Stimulated activated effector memory CD8-positive, alpha-beta T cell treated with anti-CD3 and anti-CD28 coated beads, Interleukin-12 subunit alpha, Interleukin-12 subunit beta, amount 100 ng/mL, for 72 hours (primary cell): ENCODE results near the gene SETBP1.

Experiments
- ATAC-seq: fragments of 150-1000 bp; cut with Tn5 transposase; 2 replicates; pipeline ENCODE4 v1.10.0; 2021
- DNase-seq, 2 donors: peaks; one replicate each; pipeline ENCODE4 v3.0.0; 2021 to 2022; ENCODE audit warnings: low spot score in 2 of 2
- H3K27ac Mint-ChIP-seq: one replicate; pipeline ENCODE4 v1.8.0; 2022; ENCODE audit warnings: mild to moderate bottlenecking, mixed read lengths
- H3K36me3 Mint-ChIP-seq: one replicate; pipeline ENCODE4 v1.8.0; 2022; ENCODE audit warnings: mild to moderate bottlenecking, mixed read lengths
- H3K4me1 Mint-ChIP-seq: one replicate; pipeline ENCODE4 v1.8.0; 2022; ENCODE audit warnings: mixed read lengths
- H3K4me3 Mint-ChIP-seq: one replicate; pipeline ENCODE4 v1.8.0; 2022; ENCODE audit warnings: mild to moderate bottlenecking, mixed read lengths
- H3K9me3 Mint-ChIP-seq: one replicate; pipeline ENCODE4 v1.8.0; 2022; ENCODE audit warnings: mixed read lengths

SETBP1 gene

GRCh38 chr18:44893045-44893706, 212.5 kb downstream of the SETBP1 start:
- peak in 1 of 2 donors; percentile 63 for DNase-seq
- Mint-ChIP-seq H3K9me3 (peaks cover 8% of the 10 kb centered on the region), H3K27ac (peak overlapping the region; percentile 89), H3K36me3 (peaks cover 8% of the 10 kb centered on the region), H3K4me1 (peaks cover 68% of the 10 kb centered on the region), H3K4me3 (peak overlapping the region; percentile 40)
- ATAC-seq: peak; percentile 97

GRCh38 chr18:44893966-44894365, 213.3 kb downstream of the SETBP1 start:
- Mint-ChIP-seq H3K4me3 (peak overlapping the region; percentile 40), H3K27ac (peak overlapping the region; percentile 89), H3K4me1 (peaks cover 63% of the 10 kb centered on the region), H3K36me3 (peaks cover 8% of the 10 kb centered on the region), H3K9me3 (peaks cover 8% of the 10 kb centered on the region)
- DNase-seq (no peak), ATAC-seq (no peak)

DNA sequence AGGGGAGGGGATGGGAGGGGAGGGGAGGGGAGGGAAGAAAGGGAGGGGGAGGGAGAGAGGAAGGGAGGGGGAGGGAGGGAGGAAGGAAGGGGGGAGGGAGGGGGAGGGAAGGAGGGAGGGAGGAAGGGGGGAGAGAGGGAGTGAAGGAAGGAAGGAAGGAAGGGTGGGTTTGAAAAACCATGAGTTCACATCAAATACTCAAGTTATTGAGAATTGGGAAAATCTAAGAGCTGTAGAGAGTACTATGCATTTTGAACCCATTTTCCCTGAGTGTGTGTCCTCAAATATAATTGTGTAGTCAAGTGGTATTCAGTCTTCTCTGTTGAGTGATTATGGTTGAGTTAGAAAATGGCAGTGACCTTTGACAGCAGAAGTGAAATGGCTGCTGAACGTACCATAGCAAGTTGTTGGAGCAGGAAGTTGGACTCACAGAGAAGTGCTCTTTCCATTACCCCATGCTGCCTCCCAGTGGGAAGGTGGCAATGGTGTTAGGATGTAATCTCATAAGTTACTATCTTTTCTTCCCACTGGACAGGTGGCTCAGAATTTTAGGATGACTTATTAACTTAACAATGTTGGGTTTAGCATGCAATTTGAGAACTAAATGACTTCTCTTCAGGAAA, 214.6 kb downstream of the SETBP1 start:
- H3K4me3 Mint-ChIP-seq: peak overlapping the region; percentile 40
- ATAC-seq: no peak
- peak overlapping the region; percentile 89 for H3K27ac Mint-ChIP-seq
- DNase-seq: no peak
- H3K4me1 Mint-ChIP-seq: peaks cover 58% of the 10 kb centered on the region
- peaks cover 8% of the 10 kb centered on the region for H3K9me3 Mint-ChIP-seq
- peaks cover 8% of the 10 kb centered on the region for H3K36me3 Mint-ChIP-seq

GRCh38 chr18:44896846-44897245, 216.2 kb downstream of the SETBP1 start:
- ATAC-seq (no peak), DNase-seq (no peak)
- H3K36me3 Mint-ChIP-seq: peaks cover 8% of the 10 kb centered on the region
- peaks cover 54% of the 10 kb centered on the region for H3K4me1 Mint-ChIP-seq
- peaks cover under 1% of the 10 kb centered on the region for H3K9me3 Mint-ChIP-seq
- H3K4me3 Mint-ChIP-seq: no peak overlapping the region
- H3K27ac Mint-ChIP-seq: peak overlapping the region; percentile 8

- H3K36me3 Mint-ChIP-seq: peaks cover 8% of the 10 kb centered on the region
- peaks cover 50% of the 10 kb centered on the region for H3K4me1 Mint-ChIP-seq
- DNase-seq: no peak
- H3K9me3 Mint-ChIP-seq: no peaks in the 10 kb centered on the region
- no peak overlapping the region for H3K4me3 Mint-ChIP-seq
- ATAC-seq: no peak
- H3K27ac Mint-ChIP-seq: peak overlapping the region; percentile 8
These were observed 216.7 kb downstream of the SETBP1 start for GRCh38 chr18:44897411-44897810.

DNA sequence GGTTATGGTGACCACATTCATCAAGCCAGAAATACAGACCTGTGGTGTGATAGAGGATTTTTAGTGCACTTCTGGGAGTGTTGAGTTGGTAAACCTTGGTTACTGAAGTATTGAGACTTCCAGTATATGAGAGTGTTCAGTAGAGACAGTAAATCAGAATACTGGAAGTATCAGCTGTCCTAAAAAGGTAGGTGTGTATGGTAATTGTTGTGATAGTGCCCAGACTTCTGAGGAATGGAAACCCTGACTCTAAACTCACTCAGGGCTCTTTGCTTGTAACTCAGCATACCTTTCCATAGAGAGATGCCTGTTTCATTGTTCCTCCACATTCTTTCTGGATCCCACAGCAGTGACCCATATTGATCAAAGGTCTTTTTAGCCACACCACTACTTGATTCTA, 217.1 kb downstream of the SETBP1 start:
- Mint-ChIP-seq H3K4me3 (no peak overlapping the region), H3K9me3 (no peaks in the 10 kb centered on the region), H3K27ac (peak overlapping the region; percentile 8), H3K4me1 (peaks cover 47% of the 10 kb centered on the region), H3K36me3 (peaks cover 7% of the 10 kb centered on the region)
- DNase-seq (no peak), ATAC-seq (no peak)

GRCh38 chr18:44898498-44898897, 217.8 kb downstream of the SETBP1 start:
- ATAC-seq: no peak
- H3K9me3 Mint-ChIP-seq: no peaks in the 10 kb centered on the region
- H3K27ac Mint-ChIP-seq: peak overlapping the region; percentile 8
- peaks cover 6% of the 10 kb centered on the region for H3K36me3 Mint-ChIP-seq
- H3K4me1 Mint-ChIP-seq: peaks cover 47% of the 10 kb centered on the region
- H3K4me3 Mint-ChIP-seq: no peak overlapping the region
- no peak for DNase-seq

DNA sequence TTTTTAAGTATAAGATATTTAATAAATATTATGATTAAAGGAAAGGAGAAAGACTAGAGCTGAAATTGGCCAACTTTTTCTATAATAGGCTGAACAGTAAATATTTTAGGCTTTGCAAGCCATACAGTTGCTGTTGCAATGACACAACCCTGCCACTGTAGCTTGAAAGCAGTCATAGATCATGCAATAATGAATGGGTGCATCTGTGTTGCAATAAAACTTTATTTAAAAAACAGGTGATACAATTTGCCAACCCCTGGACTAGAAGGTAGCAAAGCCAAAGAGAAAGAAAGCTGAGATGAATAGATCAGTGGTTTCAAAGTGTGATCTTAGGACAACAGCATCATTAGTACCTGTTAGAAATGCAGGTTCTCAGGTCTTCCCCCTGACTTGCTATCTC, 219.1 kb downstream of the SETBP1 start:
- H3K4me1 Mint-ChIP-seq: peaks cover 43% of the 10 kb centered on the region
- no peak overlapping the region for H3K4me3 Mint-ChIP-seq
- no peaks in the 10 kb centered on the region for H3K9me3 Mint-ChIP-seq
- H3K27ac Mint-ChIP-seq: no peak overlapping the region
- DNase-seq: no peak
- ATAC-seq: no peak
- peaks cover 6% of the 10 kb centered on the region for H3K36me3 Mint-ChIP-seq

GRCh38 chr18:44900627-44901026, 219.9 kb downstream of the SETBP1 start:
- no peak for DNase-seq
- no peak for ATAC-seq
- H3K27ac Mint-ChIP-seq: peak overlapping the region; percentile 24
- H3K36me3 Mint-ChIP-seq: peaks cover 6% of the 10 kb centered on the region
- H3K4me3 Mint-ChIP-seq: no peak overlapping the region
- peaks cover 41% of the 10 kb centered on the region for H3K4me1 Mint-ChIP-seq
- no peaks in the 10 kb centered on the region for H3K9me3 Mint-ChIP-seq

- ATAC-seq (no peak), DNase-seq (no peak)
- H3K4me1 Mint-ChIP-seq: peaks cover 44% of the 10 kb centered on the region
- peaks cover 6% of the 10 kb centered on the region for H3K36me3 Mint-ChIP-seq
- H3K9me3 Mint-ChIP-seq: no peaks in the 10 kb centered on the region
- H3K27ac Mint-ChIP-seq: peak overlapping the region; percentile 24
- no peak overlapping the region for H3K4me3 Mint-ChIP-seq
These were observed 220.6 kb downstream of the SETBP1 start for GRCh38 chr18:44901283-44901682.

- ATAC-seq (peak; percentile 87), DNase-seq (no peak)
- H3K27ac Mint-ChIP-seq: peak overlapping the region; percentile 52
- H3K36me3 Mint-ChIP-seq: peaks cover 6% of the 10 kb centered on the region
- H3K9me3 Mint-ChIP-seq: no peaks in the 10 kb centered on the region
- peak overlapping the region; percentile 31 for H3K4me3 Mint-ChIP-seq
- peaks cover 29% of the 10 kb centered on the region for H3K4me1 Mint-ChIP-seq
These were observed 222.6 kb downstream of the SETBP1 start for GRCh38 chr18:44903327-44903726.

DNA sequence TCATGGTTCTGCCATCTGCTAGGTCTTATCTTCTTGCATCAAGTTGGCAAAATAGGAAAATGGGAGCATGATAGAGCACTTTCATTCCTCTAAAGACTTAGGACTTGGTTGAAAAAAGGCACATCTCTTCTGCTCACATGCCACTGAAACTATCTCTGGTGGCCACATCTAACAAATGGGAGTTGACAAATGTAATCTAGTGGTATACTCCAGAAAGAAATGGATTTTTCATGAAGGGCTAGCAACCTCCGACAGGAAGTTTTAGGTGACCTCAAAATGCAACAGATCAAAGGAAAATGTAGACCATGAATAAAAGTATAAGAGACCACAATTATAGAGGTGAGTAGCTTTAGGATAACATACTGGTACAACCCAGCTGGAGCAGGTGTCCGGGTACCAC, 224.1 kb downstream of the SETBP1 start:
- Mint-ChIP-seq H3K4me3 (no peak overlapping the region), H3K36me3 (peaks cover 6% of the 10 kb centered on the region), H3K27ac (peak overlapping the region; percentile 43), H3K4me1 (peaks cover 38% of the 10 kb centered on the region), H3K9me3 (no peaks in the 10 kb centered on the region)
- DNase-seq (no peak), ATAC-seq (no peak)

DNA sequence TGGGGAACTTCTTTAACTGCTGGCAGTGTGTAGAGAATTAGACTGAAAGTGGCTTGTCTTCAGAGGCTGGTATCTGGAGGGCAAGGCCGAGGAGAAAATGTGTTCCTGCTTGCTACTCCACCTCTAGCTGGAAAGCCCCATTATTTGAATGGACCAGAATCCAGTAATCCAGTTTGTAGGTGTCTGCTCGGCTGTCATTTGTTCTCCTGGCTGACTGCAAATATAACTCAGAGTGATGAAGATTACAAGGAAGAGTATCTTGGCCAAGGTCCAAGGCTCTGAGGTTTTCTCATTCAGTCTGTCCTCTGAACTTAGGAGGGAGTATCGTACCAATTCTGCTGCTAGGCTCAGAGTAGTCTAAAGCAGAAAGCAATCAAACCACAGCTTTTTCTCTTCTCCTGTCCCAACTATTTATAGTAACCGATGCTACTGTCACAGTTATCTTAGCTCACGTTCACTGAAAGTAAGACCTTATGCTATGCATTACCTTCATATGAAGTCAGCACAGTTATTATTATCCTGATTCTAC, 228.6 kb downstream of the SETBP1 start:
- H3K36me3 Mint-ChIP-seq: no peaks in the 10 kb centered on the region
- H3K4me1 Mint-ChIP-seq: peaks cover 60% of the 10 kb centered on the region
- no peaks in the 10 kb centered on the region for H3K9me3 Mint-ChIP-seq
- DNase-seq: no peak
- H3K27ac Mint-ChIP-seq: peak overlapping the region; percentile 75
- ATAC-seq: peak; percentile 75
- H3K4me3 Mint-ChIP-seq: peak overlapping the region; percentile 3

GRCh38 chr18:44911260-44911659, 230.6 kb downstream of the SETBP1 start:
- ATAC-seq: no peak
- Mint-ChIP-seq H3K36me3 (no peaks in the 10 kb centered on the region), H3K27ac (no peak overlapping the region), H3K4me3 (no peak overlapping the region), H3K4me1 (peaks cover 43% of the 10 kb centered on the region), H3K9me3 (no peaks in the 10 kb centered on the region)
- DNase-seq: no peak

GRCh38 chr18:44911773-44912172, 231.1 kb downstream of the SETBP1 start:
- H3K9me3 Mint-ChIP-seq: no peaks in the 10 kb centered on the region
- no peak overlapping the region for H3K27ac Mint-ChIP-seq
- H3K4me3 Mint-ChIP-seq: no peak overlapping the region
- no peak for DNase-seq
- no peaks in the 10 kb centered on the region for H3K36me3 Mint-ChIP-seq
- ATAC-seq: no peak
- peaks cover 42% of the 10 kb centered on the region for H3K4me1 Mint-ChIP-seq
